ENCODE data around the gene ODF2. TPM values are rescaled to one million over a fixed set of nuclear protein-coding genes. Genes with fewer than 3 reads are reported as not detected.

The ODF2 gene
- total and polyA plus RNA-seq, 2 donors (not counting 3 experiments of a cell fraction or from before 2014, with no cell fraction given), result 16.7 to 49.5 TPM

DNA sequence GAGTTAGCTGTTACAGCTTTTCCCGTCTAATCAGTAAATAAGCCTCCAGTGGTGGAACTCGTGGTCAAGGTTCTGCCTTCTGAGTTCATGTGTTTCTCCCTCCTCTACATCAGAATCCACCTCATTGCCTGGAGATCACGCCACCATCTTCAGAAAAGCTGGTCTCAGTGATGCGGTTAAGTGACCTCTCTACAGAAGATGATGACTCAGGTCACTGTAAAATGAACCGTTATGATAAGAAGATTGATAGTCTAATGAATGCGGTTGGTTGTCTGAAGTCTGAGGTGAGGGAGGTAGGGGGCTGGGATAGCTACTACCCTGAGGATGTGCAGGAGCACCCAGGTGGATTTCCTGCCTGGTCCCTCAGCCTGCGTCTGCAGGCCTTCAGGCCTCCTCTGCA is 13.3 kb downstream of the ODF2 start:
- Histone ChIP-seq H3K36me3 (ENCODE audit: control insufficient read depth in 2 of 2, extremely low read depth in 1 of 2, insufficient read depth in 2 of 2, low read length in 2 of 2) (peaks cover 0 to 3% of the 10 kb centered on the region in 2 experiments), H3K4me3 (replicated peaks in 1 of 3; ENCODE audit: insufficient read depth in 1 of 3, low read depth in 1 of 3, low read length in 3 of 3) (no peak overlapping the region), H4K20me1 (replicated peaks; ENCODE audit: control insufficient read depth, extremely low read depth, insufficient read depth, low read length) (no peaks in the 10 kb centered on the region), H3K9ac (replicated peaks; ENCODE audit: extremely low read depth, insufficient read depth, low read length) (no peak overlapping the region), H3K4me2 (ENCODE audit: insufficient read depth, low read length) (no peak overlapping the region), H2AFZ (ENCODE audit: low read depth, low read length) (no peak overlapping the region), H3K27me3 (ENCODE audit: control insufficient read depth in 2 of 2, insufficient read depth in 2 of 2, low read length in 2 of 2) (no peaks in the 10 kb centered on the region), H3K79me2 (ENCODE audit: control insufficient read depth, insufficient read depth, low read length) (no peaks in the 10 kb centered on the region), H3K4me1 (ENCODE audit: control insufficient read depth, extremely low read depth, insufficient read depth, low read length) (no peaks in the 10 kb centered on the region), H3K9me3 (replicated peaks; ENCODE audit: control insufficient read depth, insufficient read depth, low read length) (no peaks in the 10 kb centered on the region), H3K27ac (ENCODE audit: insufficient read depth, low read depth, low read length) (no peak overlapping the region), H3K9me1 (replicated peaks; ENCODE audit: control insufficient read depth, extremely low read depth, insufficient read depth, low read length) (no peaks in the 10 kb centered on the region)
- DNase-seq (ENCODE audit: low read depth, low spot score), result no peak
- FAIRE-seq, result no peak
- TF ChIP-seq MYC (IDR thresholded peaks at IDR 0.05; ENCODE audit: low read depth, low read length), result no peak
- no peak for TF ChIP-seq FOS (IDR thresholded peaks at IDR 0.05; ENCODE audit: borderline replicate concordance, insufficient read depth, low read length)
- no peak for TF ChIP-seq CTCF (IDR thresholded peaks at IDR 0.05; ENCODE audit: extremely low read depth in 1 of 2, insufficient read depth in 1 of 2, low read depth in 1 of 2, low read length in 2 of 2)
- no peak for TF ChIP-seq GATA2 (IDR thresholded peaks at IDR 0.05; ENCODE audit: insufficient read depth, insufficient read length, low read depth, low read length)
- no peak for TF ChIP-seq POLR2A (IDR thresholded peaks at IDR 0.05; ENCODE audit: low read depth, low read length)
- no peak for TF ChIP-seq EZH2 (IDR thresholded peaks at IDR 0.05; ENCODE audit: borderline replicate concordance, low read depth, low read length, severe bottlenecking)
- TF ChIP-seq, protein P1, sequence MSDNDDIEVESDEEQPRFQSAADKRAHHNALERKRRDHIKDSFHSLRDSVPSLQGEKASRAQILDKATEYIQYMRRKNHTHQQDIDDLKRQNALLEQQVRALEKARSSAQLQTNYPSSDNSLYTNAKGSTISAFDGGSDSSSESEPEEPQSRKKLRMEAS (IDR thresholded peaks at IDR 0.05; ENCODE audit: insufficient read depth, insufficient read length), result no peak
- ChIA-PET POLR2A (no interaction called here), CTCF (interaction anchor here (1.5 kb wide), 1 partner anchor 9 kb away, joined by 3 read pairs; no protein-coding TSS in a partner anchor)
- dilution Hi-C loops (cut with MboI; ENCODE audit: extremely low pct_ligation_motif_present, low sequenced_read_pairs), result no loop called here
- BruUV-seq (replicated peaks), result no TSS peak
- intact Hi-C loops (cut with micrococcal nuclease), result no loop called here
